Astrocyte (in vitro differentiated cells and primary cell): ENCODE measurements around the gene TEX10.

Experiments
- CTCF ChIP-seq: IDR thresholded peaks from 2 replicates; pipeline ENCODE4 v1.5.1; 2011; ENCODE audit warnings: low read depth, mild to moderate bottlenecking, inconsistent platforms, low read length, moderate library complexity; ENCODE audit not compliant: insufficient read depth
- EZH2 ChIP-seq: IDR thresholded peaks from 2 replicates; pipeline ENCODE4 v1.6.1; 2012; ENCODE audit warnings: mild to moderate bottlenecking, low read length, inconsistent platforms; ENCODE audit not compliant: insufficient read depth

GRCh38 chr9:100285080-100285479 lies 67.7 kb downstream of the TEX10 start:
- TF ChIP-seq CTCF: no peak
- no peak for TF ChIP-seq EZH2
